Measurements from ENCODE around the gene ZNF619.

The ZNF619 gene

GRCh38 chr3:40534283-40534682, 57.4 kb downstream of the ZNF619 start:
- no peak for DNase-seq (ENCODE audit: low read depth)

Data from stimulated activated CD8-positive, alpha-beta memory T cell treated with anti-CD3 and anti-CD28 coated beads, Interleukin-12 subunit alpha, Interleukin-12 subunit beta, amount 100 ng/mL, for 1 hour (primary cell).